Midbrain (tissue), 1 donor: ENCODE measurements around the gene MTERF2.

Experiments used
- DNase-seq: peaks from one replicate; lab custom pipeline; 2025; lab: John Stamatoyannopoulos, UW

The MTERF2 gene

DNA sequence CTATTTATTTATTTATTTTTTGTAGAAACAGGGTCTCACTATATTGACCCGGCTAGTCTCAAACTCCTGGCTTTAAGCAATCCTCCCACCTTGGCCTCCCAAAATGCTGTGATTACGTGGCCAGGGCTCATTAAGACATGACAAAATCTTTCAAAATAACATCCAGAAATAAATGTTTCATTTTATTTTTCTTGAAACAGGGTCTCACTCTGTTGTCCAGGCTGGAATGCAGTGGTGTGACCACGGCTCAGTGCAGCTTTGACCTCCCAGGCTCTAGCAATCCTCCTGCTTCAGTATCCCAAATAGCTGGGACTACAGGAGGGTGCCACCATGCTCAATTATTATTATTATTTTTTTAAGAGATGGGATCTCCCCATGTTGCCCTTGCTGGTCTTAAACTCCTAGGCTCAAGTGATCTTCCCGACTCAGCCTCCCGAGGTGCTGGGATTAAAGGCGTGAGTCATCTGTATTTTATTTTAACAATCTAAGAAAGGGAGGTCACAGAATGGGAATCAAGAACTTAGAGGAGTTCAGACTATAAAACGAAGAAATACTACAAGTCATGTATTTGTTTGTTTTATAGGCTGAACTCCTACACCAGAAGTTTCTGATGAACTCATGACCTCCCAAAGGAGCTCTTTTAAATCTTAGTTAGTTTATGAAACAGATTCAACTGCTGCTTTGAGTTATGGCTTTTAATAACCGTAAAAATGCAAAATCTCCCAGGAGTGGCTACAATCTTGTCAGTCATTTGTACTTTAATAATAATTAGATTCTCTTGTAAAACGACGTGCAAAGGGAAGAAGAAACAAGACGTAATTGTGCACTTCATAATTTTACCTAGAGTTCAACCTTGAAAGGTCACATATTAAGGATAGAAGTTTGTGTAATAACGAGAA, 33.3 kb downstream of the MTERF2 start:
- no peak for DNase-seq

DNA sequence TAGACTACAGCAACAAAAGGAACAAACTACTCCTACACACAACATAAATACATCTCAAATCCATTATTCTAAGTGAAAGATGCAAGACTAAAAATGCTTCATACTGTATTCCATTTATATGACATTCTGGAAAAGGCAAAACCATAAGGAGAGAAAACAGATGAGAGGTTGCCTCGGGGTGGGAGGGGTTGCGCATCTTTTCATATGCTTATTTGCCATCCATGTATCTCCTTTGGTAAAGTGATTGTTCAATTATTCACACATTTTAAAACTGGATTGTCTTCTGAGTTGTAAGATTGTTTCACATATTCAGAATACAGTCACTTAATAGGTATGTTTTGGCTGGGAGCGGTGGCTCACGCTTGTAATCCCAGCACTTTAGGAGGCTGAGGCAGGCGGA, 36.4 kb downstream of the MTERF2 start:
- DNase-seq, result no peak

DNA sequence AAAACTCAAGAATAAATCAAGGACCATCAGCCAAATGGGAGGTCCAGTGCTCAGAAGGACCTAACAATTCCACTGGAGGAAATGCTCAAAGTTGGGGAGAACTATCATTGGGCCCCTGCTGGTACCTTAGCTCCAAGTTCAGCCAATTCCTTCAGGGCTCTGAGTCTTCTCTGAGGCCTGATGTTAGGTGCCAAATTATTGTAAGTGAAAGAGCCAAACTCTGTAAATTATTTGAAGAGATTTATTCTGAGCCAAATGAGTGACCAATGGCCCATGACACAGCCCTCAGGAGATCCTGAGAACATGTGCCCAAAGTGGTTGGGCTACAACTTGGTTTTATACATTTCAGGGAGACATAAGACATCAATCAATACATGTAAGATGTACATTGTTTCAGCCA, 39.5 kb downstream of the MTERF2 start:
- no peak for DNase-seq

DNA sequence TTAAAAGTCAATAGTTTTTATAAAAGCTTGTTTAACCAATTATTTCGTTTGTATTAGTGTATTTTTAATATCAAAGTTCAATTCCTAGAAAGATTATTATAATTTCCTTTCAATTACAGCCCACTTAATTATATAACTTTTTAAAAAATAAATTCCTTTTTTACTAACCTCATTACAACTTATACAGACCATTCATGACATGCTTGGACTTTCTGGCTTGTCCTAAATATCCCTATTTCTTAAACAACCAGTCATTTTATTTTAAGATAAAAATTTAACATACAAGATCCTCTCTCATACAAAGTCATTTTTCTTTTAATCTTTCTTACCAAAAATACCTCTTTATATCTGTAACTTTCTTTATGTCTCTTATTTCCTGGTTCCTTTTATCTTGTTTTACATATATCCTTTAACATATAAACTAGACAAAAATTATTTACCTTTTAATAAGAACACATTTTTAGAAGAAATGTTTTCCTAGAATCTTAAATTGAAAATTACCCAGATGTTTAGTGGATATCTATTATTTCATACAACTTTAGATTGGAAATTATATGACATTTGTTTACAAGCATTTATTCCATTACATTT, 41.6 kb downstream of the MTERF2 start:
- no peak for DNase-seq

DNA sequence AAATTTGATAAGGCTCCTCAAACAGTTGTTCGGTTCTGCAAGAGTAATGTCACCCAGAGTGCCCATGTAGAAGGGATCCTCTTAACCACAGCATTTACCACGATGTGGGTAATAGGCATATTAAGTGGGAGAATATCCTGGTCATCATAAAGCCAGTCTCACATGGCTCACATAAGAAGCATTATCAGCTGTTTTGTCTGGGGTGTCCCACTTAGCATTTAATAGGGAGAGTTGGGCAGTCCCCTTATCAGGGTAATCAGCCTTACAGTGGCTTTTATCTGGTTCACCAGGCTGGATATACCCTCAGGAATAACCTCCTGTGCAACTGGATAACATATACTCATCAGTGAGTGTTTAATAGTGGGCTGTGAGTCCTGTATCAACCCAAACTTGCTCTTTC, 44.2 kb downstream of the MTERF2 start:
- no peak for DNase-seq

DNA sequence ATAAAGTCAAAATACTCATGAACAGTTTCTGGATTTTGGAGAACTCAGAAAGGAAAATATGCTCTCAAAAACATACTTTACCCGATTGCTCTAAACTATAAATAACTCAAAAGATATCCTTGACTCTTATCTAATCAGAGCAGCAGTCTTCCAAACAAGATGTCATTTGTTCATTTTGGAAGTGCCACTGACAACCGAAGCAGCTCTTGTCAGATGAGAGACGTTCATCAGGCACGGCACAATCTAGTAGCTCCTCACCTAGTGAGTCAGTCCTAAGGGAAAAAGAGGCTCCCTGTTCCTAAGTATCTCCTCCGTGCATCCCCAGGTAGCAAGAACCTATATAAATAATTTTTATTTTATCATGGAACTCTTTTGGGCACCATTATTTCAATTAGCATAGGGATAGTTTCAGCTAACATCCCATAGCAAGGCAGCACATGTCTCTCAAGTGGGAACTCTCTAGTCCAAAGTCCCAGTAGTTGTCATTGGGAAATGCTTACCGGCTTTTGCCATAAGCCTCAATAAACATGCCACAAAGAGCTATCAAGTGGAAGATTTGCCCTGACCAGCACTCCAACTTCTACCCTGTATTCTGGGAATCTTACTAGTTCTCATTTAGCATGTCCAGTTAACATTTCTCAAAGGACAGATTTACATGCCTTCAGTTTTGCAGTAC, 45.3 kb downstream of the MTERF2 start:
- no peak for DNase-seq

DNA sequence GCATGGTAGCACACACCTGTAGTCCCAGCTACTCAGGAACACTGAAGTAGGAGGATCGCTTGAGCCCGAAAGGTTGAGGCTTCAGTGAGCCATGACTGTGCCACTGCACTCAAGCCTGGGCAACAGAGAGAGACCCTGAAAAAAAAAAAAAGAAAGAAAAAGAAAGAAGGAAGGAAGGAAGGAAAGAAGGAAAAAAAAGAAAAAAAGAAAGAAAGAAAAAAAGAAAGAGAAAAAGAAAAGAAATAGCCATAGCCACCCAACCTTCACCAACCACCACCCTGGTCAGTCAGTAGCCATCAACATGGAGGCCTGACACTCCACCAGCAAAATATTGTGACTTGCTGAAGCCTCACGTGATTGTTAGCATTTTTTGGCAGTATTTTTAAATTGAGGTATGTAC, 52.7 kb downstream of the MTERF2 start:
- no peak for DNase-seq
